ENCODE data around the gene STRADB. TPM values are rescaled to one million over a fixed set of nuclear protein-coding genes. Genes with fewer than 3 reads are reported as not detected.
"Not testable (repeated sequence)": the region's sequence is repeated elsewhere in the genome, so short reads cannot be mapped to it uniquely, and the experiment has no call there.

STRADB gene
- total RNA-seq, 1 donor from 2014 or later = 18.5 TPM

- H3K4me3 Mint-ChIP-seq; H3K27me3 Mint-ChIP-seq; DNase-seq; H3K9me3 Mint-ChIP-seq; H3K27ac Mint-ChIP-seq; intact Hi-C loops (cut with micrococcal nuclease); H3K4me1 Mint-ChIP-seq: not testable (repeated sequence)
- H3K36me3 Mint-ChIP-seq (ENCODE audit: low read depth) = peaks cover 19% of the 10 kb centered on the region
These were observed 12.1 kb upstream of the STRADB start for GRCh38 chr2:201439336-201439922.

GRCh38 chr2:201440182-201440581 lies 11.4 kb upstream of the STRADB start:
- Mint-ChIP-seq H3K27me3 (no peaks in the 10 kb centered on the region), H3K4me3 (no peak overlapping the region), H3K4me1 (peaks cover 6% of the 10 kb centered on the region), H3K27ac (no peak overlapping the region), H3K36me3 (ENCODE audit: low read depth) (peaks cover 19% of the 10 kb centered on the region), H3K9me3 (no peaks in the 10 kb centered on the region)
- intact Hi-C loops (cut with micrococcal nuclease) = no loop called here
- DNase-seq = no peak

DNA sequence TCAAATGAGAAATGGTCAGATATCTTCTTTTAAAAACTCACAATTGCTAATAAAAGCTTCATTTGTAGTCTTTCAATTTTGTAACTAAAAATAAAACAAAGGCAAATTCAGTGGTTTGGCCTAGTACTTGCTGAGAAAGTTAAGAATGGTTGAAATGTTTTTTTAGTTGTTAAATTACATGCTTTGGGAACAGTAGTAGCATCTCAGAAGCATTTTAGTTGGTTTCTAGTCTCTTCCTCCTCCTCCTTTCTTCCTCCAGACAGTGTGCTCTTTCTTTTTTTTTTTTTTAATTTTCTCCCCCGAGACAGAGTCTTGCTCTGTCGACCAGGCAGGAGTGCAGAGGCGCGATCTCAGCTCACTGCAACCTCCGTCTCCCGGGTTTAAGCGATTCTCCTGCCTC lies 10.1 kb upstream of the STRADB start:
- intact Hi-C loops (cut with micrococcal nuclease) = no loop called here
- no peak overlapping the region for H3K4me3 Mint-ChIP-seq
- H3K36me3 Mint-ChIP-seq (ENCODE audit: low read depth) = peaks cover 24% of the 10 kb centered on the region
- H3K27me3 Mint-ChIP-seq = no peaks in the 10 kb centered on the region
- DNase-seq = no peak
- H3K4me1 Mint-ChIP-seq = peaks cover 16% of the 10 kb centered on the region
- no peak overlapping the region for H3K27ac Mint-ChIP-seq
- no peaks in the 10 kb centered on the region for H3K9me3 Mint-ChIP-seq

DNA sequence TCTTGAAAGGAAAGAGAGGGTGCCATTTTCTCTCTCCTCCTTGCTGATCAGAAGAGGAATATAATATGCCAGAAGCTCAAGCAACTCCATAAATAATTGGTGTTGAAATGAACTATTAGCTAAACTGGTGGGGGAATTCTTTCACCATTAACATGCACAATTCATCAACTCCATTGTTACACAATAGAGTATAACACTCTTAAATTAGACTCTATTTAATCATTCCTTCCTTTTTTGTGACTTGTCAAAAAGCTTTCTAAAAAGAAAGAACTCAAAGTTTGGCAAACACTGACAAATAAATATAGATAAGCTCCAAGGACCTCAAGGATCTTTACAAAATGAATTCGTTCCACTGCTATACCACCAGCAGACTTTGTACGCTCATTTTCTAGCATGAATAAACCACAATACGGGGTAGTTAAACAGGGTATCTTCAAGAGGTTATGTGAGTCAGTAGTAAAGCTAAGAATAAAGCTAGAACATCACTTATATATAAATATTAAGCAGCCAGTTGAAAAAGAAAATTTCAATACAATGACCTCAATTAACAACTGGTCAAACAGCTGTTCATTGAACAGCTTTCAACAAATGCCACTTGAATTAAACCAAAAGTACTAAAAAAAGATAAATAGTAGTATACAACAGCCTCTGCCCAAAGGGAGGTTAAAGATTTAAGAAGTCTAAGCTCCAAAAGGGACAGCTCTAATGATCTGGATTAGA lies 6.6 kb upstream of the STRADB start:
- intact Hi-C loops (cut with micrococcal nuclease) = no loop called here
- Mint-ChIP-seq H3K36me3 (ENCODE audit: low read depth) (peaks cover 24% of the 10 kb centered on the region), H3K9me3 (no peaks in the 10 kb centered on the region), H3K4me1 (peaks cover 35% of the 10 kb centered on the region), H3K4me3 (no peak overlapping the region), H3K27ac (no peak overlapping the region), H3K27me3 (no peaks in the 10 kb centered on the region)
- DNase-seq = no peak

DNA sequence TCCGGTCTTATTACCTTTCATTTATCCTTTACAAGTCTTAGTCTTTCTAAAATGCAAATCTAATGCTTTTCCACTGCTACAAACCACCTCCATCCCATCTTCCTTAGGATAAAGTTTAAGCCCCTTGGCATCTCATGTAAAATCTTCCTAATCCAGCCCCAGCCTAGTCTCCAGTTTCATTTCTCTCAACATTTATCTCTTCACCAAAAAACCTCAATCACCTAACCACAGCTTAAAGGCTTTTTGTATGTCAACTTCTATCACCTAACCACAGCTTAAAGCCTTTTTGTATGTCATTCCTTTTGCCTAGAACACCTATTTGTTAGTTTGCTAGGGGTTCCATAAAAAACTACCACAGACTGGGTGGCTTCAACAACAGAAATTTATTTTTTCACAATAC lies 4.5 kb upstream of the STRADB start:
- peak; percentile 73 for DNase-seq
- intact Hi-C loops (cut with micrococcal nuclease) = no loop called here
- peak overlapping the region; percentile 48 for H3K27ac Mint-ChIP-seq
- no peaks in the 10 kb centered on the region for H3K27me3 Mint-ChIP-seq
- H3K4me1 Mint-ChIP-seq = peaks cover 41% of the 10 kb centered on the region
- peaks cover 14% of the 10 kb centered on the region for H3K36me3 Mint-ChIP-seq (ENCODE audit: low read depth)
- no peaks in the 10 kb centered on the region for H3K9me3 Mint-ChIP-seq
- peak overlapping the region; percentile 66 for H3K4me3 Mint-ChIP-seq

- H3K27ac Mint-ChIP-seq = peak overlapping the region; percentile 86
These were observed 3.5 kb upstream of the STRADB start for GRCh38 chr2:201448061-201448460.

DNA sequence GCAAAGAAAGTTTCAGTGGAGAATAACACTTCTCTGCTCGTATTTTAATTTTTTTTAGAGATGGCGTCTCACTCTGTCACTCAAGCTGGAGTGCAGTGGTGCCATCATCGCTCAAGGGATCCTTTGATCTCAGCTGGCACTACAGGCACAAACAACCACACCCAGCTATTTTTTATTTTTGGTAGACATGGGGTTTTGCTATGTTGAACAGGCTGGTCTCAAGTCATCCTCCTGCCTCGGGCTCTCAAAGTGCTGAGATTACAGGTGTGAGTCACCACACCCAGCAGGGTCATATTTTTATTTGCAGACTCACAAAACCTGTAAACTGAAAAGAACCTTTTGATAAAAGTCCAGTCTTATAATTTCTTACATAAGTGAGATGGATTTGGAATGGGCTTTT lies 2.8 kb upstream of the STRADB start:
- H3K27me3 Mint-ChIP-seq = peaks cover 5% of the 10 kb centered on the region
- H3K9me3 Mint-ChIP-seq = no peaks in the 10 kb centered on the region
- peak overlapping the region; percentile 52 for H3K27ac Mint-ChIP-seq
- H3K36me3 Mint-ChIP-seq (ENCODE audit: low read depth) = peaks cover 16% of the 10 kb centered on the region
- intact Hi-C loops (cut with micrococcal nuclease) = no loop called here
- DNase-seq = peak; percentile 68
- H3K4me3 Mint-ChIP-seq = peak overlapping the region; percentile 48
- peaks cover 52% of the 10 kb centered on the region for H3K4me1 Mint-ChIP-seq

More at GRCh38 chr2:201448061-201448460, 3.5 kb upstream of the STRADB start:
- Mint-ChIP-seq H3K9me3 (no peaks in the 10 kb centered on the region), H3K4me3 (peak overlapping the region; percentile 66), H3K36me3 (ENCODE audit: low read depth) (peaks cover 14% of the 10 kb centered on the region), H3K4me1 (peaks cover 47% of the 10 kb centered on the region), H3K27me3 (no peaks in the 10 kb centered on the region)
- intact Hi-C loops (cut with micrococcal nuclease) = no loop called here
- no peak for DNase-seq

- peaks cover 13% of the 10 kb centered on the region for H3K36me3 Mint-ChIP-seq (ENCODE audit: low read depth)
- DNase-seq = no peak
- intact Hi-C loops (cut with micrococcal nuclease) = loop anchor here (1.0 to 5.0 kb wide), 13 partner anchors 19 to 787 kb away; partner anchors contain the start of genes FZD7, HYCC2, NDUFB3 and SUMO1
- H3K9me3 Mint-ChIP-seq = no peaks in the 10 kb centered on the region
- H3K27me3 Mint-ChIP-seq = peaks cover 8% of the 10 kb centered on the region
- H3K4me1 Mint-ChIP-seq = peaks cover 48% of the 10 kb centered on the region
- peak overlapping the region; percentile 95 for H3K4me3 Mint-ChIP-seq
- H3K27ac Mint-ChIP-seq = peak overlapping the region; percentile 97
These were observed 617 bp upstream of the STRADB start for GRCh38 chr2:201450954-201451291.

- peak; percentile 51 for DNase-seq
- peaks cover 35% of the 10 kb centered on the region for H3K4me1 Mint-ChIP-seq
- H3K36me3 Mint-ChIP-seq (ENCODE audit: low read depth) = peaks cover 11% of the 10 kb centered on the region
- peak overlapping the region; percentile 80 for H3K27ac Mint-ChIP-seq
- no peaks in the 10 kb centered on the region for H3K9me3 Mint-ChIP-seq
- peaks cover 8% of the 10 kb centered on the region for H3K27me3 Mint-ChIP-seq
- H3K4me3 Mint-ChIP-seq = peak overlapping the region; percentile 95
- intact Hi-C loops (cut with micrococcal nuclease) = loop anchor here (5.0 kb wide), 2 partner anchors 380 to 580 kb away; partner anchors contain the start of genes FZD7, HYCC2 and NDUFB3
These were observed 750 bp downstream of the STRADB start for GRCh38 chr2:201452058-201452921.

DNA sequence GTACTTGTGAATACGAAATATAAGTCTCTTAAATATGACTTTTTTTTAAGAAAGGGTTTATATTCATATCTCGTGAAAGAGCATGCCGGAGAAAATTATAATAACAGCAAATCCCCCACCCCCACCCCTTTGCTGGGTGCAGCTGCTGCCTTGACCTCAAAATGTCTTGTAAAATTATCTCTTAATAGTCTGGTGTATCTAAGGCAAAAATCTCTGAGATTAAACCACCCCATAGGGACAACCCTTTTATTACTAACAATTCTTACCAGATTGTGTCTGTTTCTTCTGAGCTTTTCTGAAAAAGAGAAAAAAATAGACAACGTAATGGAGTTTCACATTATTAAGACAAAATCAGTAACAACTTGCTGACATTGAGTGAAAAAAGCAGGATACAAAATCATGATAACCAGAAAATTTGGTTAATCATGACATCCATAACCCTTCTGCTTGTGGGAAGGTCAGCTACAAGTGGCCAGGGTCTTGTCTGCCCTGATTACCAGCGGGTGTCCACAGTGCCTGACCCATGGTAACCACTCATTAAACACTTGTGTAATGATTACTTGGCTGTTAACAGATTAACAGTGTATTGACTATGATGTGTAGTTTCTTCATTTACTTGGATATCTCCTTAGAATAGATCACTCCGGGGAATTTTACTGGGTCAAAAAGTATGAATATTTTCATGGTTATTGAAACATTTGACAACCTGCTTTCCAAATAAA lies 1.5 kb downstream of the STRADB start:
- peaks cover 9% of the 10 kb centered on the region for H3K36me3 Mint-ChIP-seq (ENCODE audit: low read depth)
- no peak overlapping the region for H3K27ac Mint-ChIP-seq
- peak overlapping the region; percentile 95 for H3K4me3 Mint-ChIP-seq
- peaks cover 29% of the 10 kb centered on the region for H3K4me1 Mint-ChIP-seq
- intact Hi-C loops (cut with micrococcal nuclease) = loop anchor here (5.0 kb wide), 2 partner anchors 381 to 579 kb away; partner anchors contain the start of genes FZD7, HYCC2 and NDUFB3
- H3K9me3 Mint-ChIP-seq = no peaks in the 10 kb centered on the region
- DNase-seq = peak; percentile 50
- peaks cover 8% of the 10 kb centered on the region for H3K27me3 Mint-ChIP-seq

GRCh38 chr2:201458381-201458780 lies 6.8 kb downstream of the STRADB start:
- peaks cover 6% of the 10 kb centered on the region for H3K27me3 Mint-ChIP-seq
- peaks cover 2% of the 10 kb centered on the region for H3K4me1 Mint-ChIP-seq
- H3K4me3 Mint-ChIP-seq = no peak overlapping the region
- intact Hi-C loops (cut with micrococcal nuclease) = no loop called here
- peaks cover 27% of the 10 kb centered on the region for H3K36me3 Mint-ChIP-seq (ENCODE audit: low read depth)
- no peak for DNase-seq
- H3K9me3 Mint-ChIP-seq = no peaks in the 10 kb centered on the region
- H3K27ac Mint-ChIP-seq = no peak overlapping the region

DNA sequence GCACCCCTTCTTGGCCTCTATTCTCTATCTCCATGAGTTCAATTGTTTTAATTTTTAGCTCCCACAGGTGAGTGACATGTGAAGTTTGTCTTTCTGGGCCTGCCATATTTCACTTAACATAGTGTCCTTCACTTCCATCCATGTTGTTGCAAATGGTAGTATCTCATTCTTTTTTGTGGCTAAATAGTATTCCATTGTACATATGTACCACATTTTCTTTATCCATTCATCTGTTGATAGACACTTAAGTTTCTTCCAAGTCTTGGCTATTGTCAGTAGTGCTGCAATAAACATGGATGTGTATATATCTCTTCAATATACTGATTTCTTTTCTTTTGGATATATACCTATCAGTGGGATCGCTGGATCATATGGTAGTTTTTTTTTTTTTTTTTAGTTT lies 9.0 kb downstream of the STRADB start:
- no peak for DNase-seq
- no peak overlapping the region for H3K27ac Mint-ChIP-seq
- no peaks in the 10 kb centered on the region for H3K27me3 Mint-ChIP-seq
- intact Hi-C loops (cut with micrococcal nuclease) = no loop called here
- peaks cover 38% of the 10 kb centered on the region for H3K36me3 Mint-ChIP-seq (ENCODE audit: low read depth)
- H3K9me3 Mint-ChIP-seq = no peaks in the 10 kb centered on the region
- H3K4me3 Mint-ChIP-seq = no peak overlapping the region
- no peaks in the 10 kb centered on the region for H3K4me1 Mint-ChIP-seq

GRCh38 chr2:201464547-201464946 lies 13.0 kb downstream of the STRADB start:
- DNase-seq = peak; percentile 44
- Mint-ChIP-seq H3K4me3 (no peak overlapping the region), H3K27me3 (no peaks in the 10 kb centered on the region), H3K4me1 (peaks cover 5% of the 10 kb centered on the region), H3K9me3 (no peaks in the 10 kb centered on the region), H3K27ac (no peak overlapping the region), H3K36me3 (ENCODE audit: low read depth) (peaks cover 44% of the 10 kb centered on the region)
- intact Hi-C loops (cut with micrococcal nuclease) = no loop called here
